T-helper 2 cell treated with Interferon-gamma antibody and Interleukin-4, amounts not matched to agents 5 μg/mL and 100 μg/mL, for 36 hours (primary cell): ENCODE measurements around the gene PRDX6.

Experiments used
- DNase-seq: peaks from one replicate; pipeline ENCODE4 v3.0.0; 2021; ENCODE audit warnings: low spot score
- H3K27ac Mint-ChIP-seq: one replicate; pipeline ENCODE4 v1.8.0; 2021; ENCODE audit warnings: mild to moderate bottlenecking, mixed read lengths
- H3K27me3 Mint-ChIP-seq: one replicate; pipeline ENCODE4 v1.8.0; 2021; ENCODE audit warnings: low read depth, mixed read lengths
- H3K36me3 Mint-ChIP-seq: one replicate; pipeline ENCODE4 v1.8.0; 2021; ENCODE audit warnings: low read depth, mixed read lengths
- H3K4me1 Mint-ChIP-seq: one replicate; pipeline ENCODE4 v1.8.0; 2021; ENCODE audit warnings: low read depth, mixed read lengths
- H3K4me3 Mint-ChIP-seq: one replicate; pipeline ENCODE4 v1.8.0; 2022; ENCODE audit warnings: mild to moderate bottlenecking, moderate library complexity, mixed read lengths
- H3K9me3 Mint-ChIP-seq: one replicate; pipeline ENCODE4 v1.8.0; 2021; ENCODE audit warnings: mixed read lengths

PRDX6 gene

DNA sequence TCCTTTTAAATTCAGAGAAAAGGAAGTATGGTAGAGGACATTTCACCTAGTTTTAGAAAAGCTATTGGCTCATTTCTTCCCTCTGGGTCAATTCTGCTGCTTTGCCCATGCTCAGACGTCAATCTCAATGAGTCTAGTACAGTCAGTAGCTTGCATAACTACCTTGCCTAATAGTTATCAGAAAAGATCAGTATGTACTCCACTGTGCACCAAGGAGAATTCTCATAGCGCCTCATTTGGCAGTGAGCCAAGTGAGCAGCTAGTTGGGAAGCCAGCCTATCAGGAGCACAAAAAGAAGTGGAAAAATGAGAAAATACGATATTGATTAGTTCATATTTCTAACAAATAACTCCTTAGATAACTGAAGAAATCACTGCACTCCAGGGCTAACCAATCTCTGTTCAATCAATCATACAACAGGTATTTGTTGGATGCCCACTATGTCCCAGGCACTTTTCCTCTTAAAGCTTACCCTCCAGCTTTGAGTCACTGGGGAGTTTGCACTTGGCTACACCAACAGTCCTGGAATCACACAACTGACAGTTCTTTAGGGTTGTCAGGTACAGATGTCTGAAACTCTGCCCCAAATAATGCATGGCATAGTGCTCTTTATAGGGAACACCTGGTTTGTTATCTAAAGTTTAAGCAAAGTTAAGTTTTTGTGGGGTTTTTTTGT lies 50.2 kb downstream of the PRDX6 start:
- Mint-ChIP-seq H3K36me3 (no peaks in the 10 kb centered on the region), H3K27ac (no peak overlapping the region), H3K9me3 (no peaks in the 10 kb centered on the region), H3K4me1 (peaks cover 5% of the 10 kb centered on the region), H3K4me3 (no peak overlapping the region), H3K27me3 (no peaks in the 10 kb centered on the region)
- DNase-seq = no peak

DNA sequence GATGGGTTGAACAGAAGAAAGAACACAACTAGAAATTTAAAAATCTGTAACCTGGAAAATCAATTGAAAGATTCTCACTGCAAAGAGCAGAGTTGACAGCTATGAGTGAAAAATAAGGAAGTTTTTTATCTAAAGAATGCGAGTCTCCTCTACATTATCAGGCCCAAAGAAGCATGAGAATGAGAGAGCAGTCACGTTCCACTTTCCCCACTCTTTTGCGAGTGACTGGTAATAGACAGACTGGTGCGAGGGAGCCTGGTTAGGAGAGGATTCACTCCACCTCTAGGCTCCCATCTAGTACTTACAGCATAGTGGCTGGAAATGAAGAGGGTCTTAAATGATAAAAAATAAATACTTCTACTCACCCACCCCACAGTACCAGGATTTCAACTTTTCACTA lies 52.0 kb downstream of the PRDX6 start:
- Mint-ChIP-seq H3K9me3 (no peaks in the 10 kb centered on the region), H3K27ac (no peak overlapping the region), H3K27me3 (no peaks in the 10 kb centered on the region), H3K4me3 (no peak overlapping the region), H3K36me3 (no peaks in the 10 kb centered on the region), H3K4me1 (peaks cover 6% of the 10 kb centered on the region)
- DNase-seq = no peak

DNA sequence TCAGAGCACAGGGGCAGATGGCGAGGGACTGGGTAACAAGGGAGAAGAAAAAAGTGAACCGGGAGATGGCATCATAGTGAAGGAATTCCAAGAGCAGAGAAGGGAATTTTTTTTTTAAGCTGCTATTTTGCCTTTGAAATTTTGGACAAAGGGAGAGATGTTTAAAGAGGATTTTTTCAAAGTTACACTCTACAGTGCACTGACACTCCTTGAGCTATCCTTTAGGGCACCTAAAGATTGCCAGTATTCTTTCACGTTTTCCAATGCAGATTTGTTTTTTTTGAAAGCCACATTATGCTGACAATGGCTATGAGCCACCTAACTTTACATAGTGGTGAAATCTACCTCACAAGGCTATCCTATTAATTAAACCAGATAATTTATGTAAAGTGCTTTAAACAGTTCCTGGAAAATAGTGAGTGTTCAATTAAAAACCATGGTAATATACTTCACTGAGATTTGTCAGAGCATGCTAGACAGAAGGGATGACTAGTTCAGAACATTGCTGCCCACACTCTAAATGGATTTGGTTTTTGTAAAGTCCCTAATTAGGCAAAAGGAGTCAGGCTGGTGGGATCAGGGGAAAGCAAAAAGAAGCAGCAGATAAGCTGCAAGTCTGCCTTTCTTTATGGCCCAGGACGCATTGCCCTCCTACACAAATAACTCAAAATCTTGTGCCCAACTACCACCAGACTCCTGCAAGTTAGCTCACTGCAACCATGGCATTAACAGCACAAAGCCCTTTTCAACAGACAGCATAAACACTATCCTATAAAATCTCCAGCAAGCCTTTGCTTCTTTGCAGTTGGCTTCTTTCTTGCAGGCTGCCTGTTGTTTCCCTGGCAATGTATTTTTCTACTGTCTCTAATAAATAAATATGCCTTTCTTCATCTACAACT lies 53.9 kb downstream of the PRDX6 start:
- Mint-ChIP-seq H3K27me3 (peaks cover 4% of the 10 kb centered on the region), H3K36me3 (no peaks in the 10 kb centered on the region), H3K9me3 (no peaks in the 10 kb centered on the region), H3K27ac (no peak overlapping the region), H3K4me3 (no peak overlapping the region), H3K4me1 (peaks cover 6% of the 10 kb centered on the region)
- no peak for DNase-seq

DNA sequence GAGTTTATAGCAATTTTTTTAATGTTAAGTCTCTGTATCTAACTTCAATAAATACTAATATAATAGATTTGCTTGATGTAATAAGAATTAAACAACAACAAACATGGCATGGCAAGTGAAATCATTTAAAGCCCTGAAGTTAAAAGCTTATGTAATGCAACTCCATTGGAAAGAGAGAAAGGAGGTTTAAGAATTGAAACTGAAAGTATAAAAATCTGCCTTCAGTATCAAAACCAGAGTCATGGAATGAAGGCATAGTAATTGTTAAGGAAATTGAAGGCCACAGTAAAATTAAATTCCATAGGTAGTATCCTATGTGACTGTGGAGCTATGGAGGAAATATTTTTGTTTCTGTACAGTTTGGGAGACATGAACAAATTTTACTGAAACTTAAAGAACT lies 55.1 kb downstream of the PRDX6 start:
- no peaks in the 10 kb centered on the region for H3K9me3 Mint-ChIP-seq
- no peak for DNase-seq
- peaks cover 5% of the 10 kb centered on the region for H3K27me3 Mint-ChIP-seq
- H3K27ac Mint-ChIP-seq = no peak overlapping the region
- H3K4me1 Mint-ChIP-seq = peaks cover 6% of the 10 kb centered on the region
- no peaks in the 10 kb centered on the region for H3K36me3 Mint-ChIP-seq
- H3K4me3 Mint-ChIP-seq = no peak overlapping the region

DNA sequence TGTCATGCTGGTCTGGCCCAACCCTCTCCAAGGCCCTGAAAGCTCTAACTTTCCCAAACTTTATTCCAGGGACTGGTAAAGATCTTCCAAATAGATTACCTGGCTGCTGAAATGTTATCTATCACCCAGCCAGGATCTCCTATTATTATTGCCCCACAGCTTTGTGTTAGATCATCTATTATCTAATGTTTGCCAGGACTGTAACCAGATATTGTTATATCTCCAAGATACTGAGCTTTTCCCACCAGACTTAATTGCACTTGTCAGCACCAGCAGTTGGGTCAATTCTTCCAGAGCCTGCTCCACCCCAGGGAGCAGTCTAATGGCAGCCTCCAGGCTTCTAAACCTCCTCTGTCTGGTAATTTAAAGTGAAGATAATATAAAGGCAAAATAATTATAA lies 59.1 kb downstream of the PRDX6 start:
- H3K4me1 Mint-ChIP-seq = peaks cover 6% of the 10 kb centered on the region
- H3K4me3 Mint-ChIP-seq = no peak overlapping the region
- H3K36me3 Mint-ChIP-seq = no peaks in the 10 kb centered on the region
- H3K27ac Mint-ChIP-seq = no peak overlapping the region
- no peaks in the 10 kb centered on the region for H3K9me3 Mint-ChIP-seq
- H3K27me3 Mint-ChIP-seq = peaks cover 8% of the 10 kb centered on the region
- DNase-seq = no peak
